ENCODE measurements around the gene SMYD1. TPM values are rescaled to one million over a fixed set of nuclear protein-coding genes. Genes with fewer than 3 reads are reported as not detected.

Gene SMYD1
- polyA plus RNA-seq, 3 donors from 2014 or later, result not detected

DNA sequence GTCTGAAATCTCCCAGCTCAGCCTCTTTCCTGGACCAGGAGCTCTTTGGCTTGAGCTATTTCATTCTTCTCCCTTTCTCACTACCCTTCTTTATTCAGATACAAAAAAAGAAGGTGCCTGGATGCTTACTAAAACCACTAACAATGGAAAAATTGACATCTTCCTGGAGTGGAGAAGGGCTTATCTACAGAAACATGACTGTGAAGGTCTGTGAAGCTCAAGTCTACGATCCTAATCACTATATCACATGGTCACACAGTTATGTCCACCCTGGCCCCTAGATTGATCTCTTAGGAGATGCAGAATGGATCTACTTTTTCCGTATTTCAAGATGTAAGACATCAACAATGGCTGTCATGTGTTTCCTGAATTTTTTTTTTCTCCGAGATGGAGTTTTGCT is 6.3 kb upstream of the SMYD1 start:
- peaks cover 2 to 7% of the 10 kb centered on the region in 2 donors for H3K4me1 Mint-ChIP-seq
- H3K27me3 Mint-ChIP-seq (ENCODE audit: low read depth in 3 of 3), result peaks cover 0 to 7% (median 0%) of the 10 kb centered on the region in 3 donors
- H3K9me3 Mint-ChIP-seq, result no peaks in the 10 kb centered on the region
- no peak overlapping the region for H3K4me3 Mint-ChIP-seq
- H3K36me3 Mint-ChIP-seq, result no peaks in the 10 kb centered on the region
- peak overlapping the region in 1 of 6 donors; percentile 32 for H3K27ac Mint-ChIP-seq
- DNase-seq, result no peak

DNA sequence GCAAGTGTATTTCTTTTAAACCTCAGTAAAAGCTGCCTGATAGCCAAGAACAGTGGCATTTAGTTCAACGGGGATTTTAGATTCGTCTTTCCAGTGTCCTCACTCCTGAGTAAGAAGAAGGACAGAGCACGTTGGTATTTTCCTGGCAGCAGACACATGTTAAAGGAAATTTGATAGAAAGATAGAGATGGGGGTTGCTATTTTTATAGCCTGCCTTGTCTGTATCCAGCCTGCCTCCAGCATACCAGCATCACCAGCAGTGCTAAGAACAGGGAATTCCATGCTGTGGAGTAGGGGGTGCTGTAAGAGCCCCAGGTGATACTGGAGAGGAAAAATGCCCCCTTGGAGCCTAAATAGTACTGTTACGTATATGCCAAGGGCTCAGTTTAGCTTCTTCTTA is 1.1 kb upstream of the SMYD1 start:
- no peak overlapping the region for H3K27ac Mint-ChIP-seq
- no peaks in the 10 kb centered on the region for H3K4me1 Mint-ChIP-seq
- H3K9me3 Mint-ChIP-seq, result peaks cover 0 to 1% (median 0%) of the 10 kb centered on the region in 6 donors
- peaks cover 0 to 7% (median 4%) of the 10 kb centered on the region in 3 donors for H3K27me3 Mint-ChIP-seq (ENCODE audit: low read depth in 3 of 3)
- H3K36me3 Mint-ChIP-seq, result no peaks in the 10 kb centered on the region
- no peak for DNase-seq
- no peak overlapping the region for H3K4me3 Mint-ChIP-seq

DNA sequence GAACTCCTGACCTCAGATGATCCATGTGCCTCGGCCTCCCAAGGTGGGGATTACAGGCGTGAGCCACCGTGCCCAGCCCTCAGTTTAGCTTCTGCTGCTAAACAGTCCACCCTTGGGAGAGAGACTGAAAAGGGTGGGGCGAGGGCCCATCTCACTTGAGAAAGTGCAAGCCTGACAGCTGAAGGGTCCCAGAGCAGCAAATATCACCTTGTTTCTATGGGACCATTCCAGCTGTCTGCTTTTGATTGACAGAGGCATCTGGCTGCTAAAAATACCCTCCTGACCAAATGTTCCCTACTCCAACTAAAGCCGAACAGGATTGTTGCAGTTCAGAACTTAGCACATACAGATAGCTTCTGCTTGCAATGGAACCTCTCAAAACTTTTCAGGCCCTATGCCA is 436 bp upstream of the SMYD1 start:
- no peak for DNase-seq
- peaks cover 0 to 1% (median 0%) of the 10 kb centered on the region in 6 donors for H3K9me3 Mint-ChIP-seq
- H3K36me3 Mint-ChIP-seq, result no peaks in the 10 kb centered on the region
- no peak overlapping the region for H3K27ac Mint-ChIP-seq
- H3K4me3 Mint-ChIP-seq, result no peak overlapping the region
- H3K4me1 Mint-ChIP-seq, result no peaks in the 10 kb centered on the region
- H3K27me3 Mint-ChIP-seq (ENCODE audit: low read depth in 3 of 3), result peaks cover 0 to 7% (median 4%) of the 10 kb centered on the region in 3 donors

GRCh38 chr2:88068044-88068443 is 419 bp downstream of the SMYD1 start:
- Mint-ChIP-seq H3K4me1 (no peaks in the 10 kb centered on the region), H3K4me3 (no peak overlapping the region), H3K36me3 (no peaks in the 10 kb centered on the region), H3K9me3 (peaks cover 0 to 1% (median 0%) of the 10 kb centered on the region in 6 donors), H3K27ac (no peak overlapping the region), H3K27me3 (ENCODE audit: low read depth in 3 of 3) (peaks cover 0 to 7% (median 2%) of the 10 kb centered on the region in 3 donors)
- DNase-seq, result no peak

- DNase-seq, result no peak
- Mint-ChIP-seq H3K4me1 (no peaks in the 10 kb centered on the region), H3K36me3 (no peaks in the 10 kb centered on the region), H3K27ac (no peak overlapping the region), H3K4me3 (no peak overlapping the region), H3K27me3 (ENCODE audit: low read depth in 3 of 3) (peaks cover 0 to 10% (median under 1%) of the 10 kb centered on the region in 3 donors), H3K9me3 (peaks cover 0 to 1% (median 0%) of the 10 kb centered on the region in 6 donors)
Measured at GRCh38 chr2:88069117-88069516, 1.5 kb downstream of the SMYD1 start.

DNA sequence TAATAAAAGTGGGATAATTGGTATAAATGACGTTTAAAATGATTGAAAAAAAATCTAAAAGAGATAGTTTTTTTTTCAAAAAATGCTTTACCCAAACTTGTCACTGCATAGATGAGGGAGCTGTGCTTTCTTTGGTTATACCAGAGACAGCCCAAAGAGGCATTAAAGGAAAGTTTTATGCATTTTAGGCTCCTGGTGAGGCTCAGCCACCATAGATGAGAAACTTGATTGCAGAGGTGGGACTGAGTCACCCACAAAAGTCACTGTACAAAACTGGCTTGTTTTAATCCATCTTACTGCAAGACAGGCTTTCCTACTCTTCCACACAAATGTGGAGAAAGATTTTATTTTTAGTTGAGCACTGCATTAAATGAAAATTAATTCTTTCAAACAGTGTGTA is 2.4 kb downstream of the SMYD1 start:
- no peak for DNase-seq
- H3K4me3 Mint-ChIP-seq, result no peak overlapping the region
- H3K36me3 Mint-ChIP-seq, result no peaks in the 10 kb centered on the region
- no peak overlapping the region for H3K27ac Mint-ChIP-seq
- no peaks in the 10 kb centered on the region for H3K4me1 Mint-ChIP-seq
- H3K27me3 Mint-ChIP-seq (ENCODE audit: low read depth in 3 of 3), result peaks cover 0 to 10% (median 0%) of the 10 kb centered on the region in 3 donors
- H3K9me3 Mint-ChIP-seq, result peaks cover 0 to 1% (median 0%) of the 10 kb centered on the region in 6 donors

DNA sequence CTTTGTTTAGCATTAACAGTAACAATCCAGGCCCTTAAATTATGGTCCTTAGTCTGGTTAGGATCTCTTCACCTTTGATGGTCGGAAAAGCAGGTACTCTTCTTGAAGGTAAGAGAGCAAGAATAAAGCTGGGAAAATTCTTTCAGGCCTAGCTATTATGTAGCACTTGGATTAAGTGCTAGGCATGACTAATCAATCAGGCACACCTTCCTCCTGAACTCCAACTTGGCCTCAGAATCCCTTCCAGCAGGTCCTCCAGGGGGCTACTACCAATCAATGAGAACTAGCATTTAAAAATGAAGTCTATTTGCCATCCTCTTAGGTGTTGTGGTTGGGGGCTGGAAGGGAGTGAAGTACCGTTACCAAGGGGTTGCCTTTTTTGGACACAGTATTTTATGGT is 3.7 kb downstream of the SMYD1 start:
- H3K4me1 Mint-ChIP-seq, result no peaks in the 10 kb centered on the region
- no peak overlapping the region for H3K4me3 Mint-ChIP-seq
- peak overlapping the region in 1 of 6 donors; percentile 11 for H3K27ac Mint-ChIP-seq
- no peaks in the 10 kb centered on the region for H3K36me3 Mint-ChIP-seq
- peaks cover 0 to 1% (median 0%) of the 10 kb centered on the region in 6 donors for H3K9me3 Mint-ChIP-seq
- H3K27me3 Mint-ChIP-seq (ENCODE audit: low read depth in 3 of 3), result peaks cover 0 to 10% (median 0%) of the 10 kb centered on the region in 3 donors
- DNase-seq, result no peak

DNA sequence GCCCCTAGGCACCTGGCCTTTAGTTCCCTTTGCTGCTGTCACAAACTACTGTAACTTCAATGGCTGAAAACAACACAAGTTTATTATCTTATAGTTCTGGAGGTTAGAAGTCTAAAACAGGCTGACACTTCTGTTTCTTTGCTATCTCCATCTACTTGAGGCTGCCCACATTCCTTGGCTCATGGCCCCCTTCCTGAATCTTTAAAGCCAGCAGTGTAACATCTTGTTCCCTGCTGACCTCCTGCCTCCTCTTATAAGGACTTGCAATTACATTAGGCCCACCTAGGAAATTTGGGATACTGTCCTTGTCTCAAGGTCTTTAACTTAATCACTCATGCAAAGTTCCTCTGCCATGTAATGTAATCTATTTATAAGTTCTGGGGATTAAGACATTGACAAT is 6.5 kb downstream of the SMYD1 start:
- Mint-ChIP-seq H3K4me1 (no peaks in the 10 kb centered on the region), H3K27me3 (ENCODE audit: low read depth in 3 of 3) (peaks cover 0 to 8% (median 0%) of the 10 kb centered on the region in 3 donors), H3K27ac (no peak overlapping the region), H3K9me3 (peaks cover 0 to 1% (median 0%) of the 10 kb centered on the region in 6 donors), H3K36me3 (no peaks in the 10 kb centered on the region), H3K4me3 (no peak overlapping the region)
- no peak for DNase-seq

GRCh38 chr2:88074854-88075292 is 7.2 kb downstream of the SMYD1 start:
- no peak overlapping the region for H3K27ac Mint-ChIP-seq
- peaks cover 0 to 1% (median 0%) of the 10 kb centered on the region in 6 donors for H3K9me3 Mint-ChIP-seq
- no peak overlapping the region for H3K4me3 Mint-ChIP-seq
- no peaks in the 10 kb centered on the region for H3K4me1 Mint-ChIP-seq
- peaks cover 0 to 6% (median under 1%) of the 10 kb centered on the region in 3 donors for H3K27me3 Mint-ChIP-seq (ENCODE audit: low read depth in 3 of 3)
- DNase-seq, result no peak
- no peaks in the 10 kb centered on the region for H3K36me3 Mint-ChIP-seq

- Mint-ChIP-seq H3K4me1 (no peaks in the 10 kb centered on the region), H3K27me3 (ENCODE audit: low read depth in 3 of 3) (peaks cover 3 to 7% (median 3%) of the 10 kb centered on the region in 3 donors), H3K27ac (no peak overlapping the region), H3K9me3 (peaks cover 0 to 1% (median 0%) of the 10 kb centered on the region in 6 donors), H3K4me3 (no peak overlapping the region), H3K36me3 (no peaks in the 10 kb centered on the region)
- DNase-seq, result no peak
Measured at GRCh38 chr2:88077080-88077479, 9.5 kb downstream of the SMYD1 start.

DNA sequence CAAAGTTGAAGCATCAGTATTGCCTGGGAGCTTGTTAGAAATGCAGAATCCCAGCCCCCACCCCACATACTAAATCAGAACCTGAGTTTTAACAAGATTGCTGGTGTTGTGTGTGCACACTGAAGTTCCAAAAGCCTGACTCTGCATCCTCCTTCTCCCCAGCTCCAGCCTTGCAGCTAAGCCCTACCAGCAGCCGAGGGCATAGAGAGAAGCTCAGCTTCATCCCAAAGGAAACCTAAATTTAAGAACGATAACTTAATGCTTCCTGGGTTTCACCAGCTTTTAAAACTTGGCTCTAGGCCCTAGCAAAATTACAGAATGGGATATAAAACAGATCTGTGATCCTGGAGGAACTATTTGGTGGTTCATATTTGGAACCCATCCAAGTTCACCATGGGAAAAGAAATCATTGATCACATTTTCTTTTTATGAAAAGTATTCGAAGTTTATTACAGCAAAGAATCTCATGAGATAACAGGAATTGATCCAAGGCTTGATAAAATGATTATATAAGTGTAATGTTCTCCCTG is 11.1 kb downstream of the SMYD1 start:
- H3K27ac Mint-ChIP-seq, result no peak overlapping the region
- no peaks in the 10 kb centered on the region for H3K36me3 Mint-ChIP-seq
- no peak for DNase-seq
- H3K4me1 Mint-ChIP-seq, result no peaks in the 10 kb centered on the region
- no peak overlapping the region for H3K4me3 Mint-ChIP-seq
- H3K27me3 Mint-ChIP-seq (ENCODE audit: low read depth in 3 of 3), result peaks cover 4 to 8% (median 5%) of the 10 kb centered on the region in 3 donors
- no peaks in the 10 kb centered on the region for H3K9me3 Mint-ChIP-seq

DNA sequence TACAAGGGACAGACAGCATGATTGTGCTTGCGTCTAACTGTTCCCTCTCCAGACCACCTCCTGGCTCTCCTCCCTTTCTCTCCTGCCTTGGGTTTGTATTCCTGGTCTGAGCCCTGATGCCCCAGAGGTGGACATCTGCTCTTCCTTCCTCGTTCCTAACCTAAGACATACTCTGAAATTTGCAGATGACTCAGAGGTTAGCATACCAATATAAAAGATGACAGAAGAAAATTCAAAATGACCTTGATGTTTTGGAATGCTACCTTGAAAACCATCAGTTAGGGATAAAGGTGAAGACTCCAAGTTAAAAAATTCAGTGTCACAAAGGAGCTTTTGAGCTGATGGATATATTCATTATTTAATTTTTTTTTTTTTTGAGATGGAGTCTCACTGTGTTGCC is 12.9 kb downstream of the SMYD1 start:
- no peak for DNase-seq
- Mint-ChIP-seq H3K9me3 (no peaks in the 10 kb centered on the region), H3K4me1 (no peaks in the 10 kb centered on the region), H3K27me3 (ENCODE audit: low read depth in 3 of 3) (peaks cover 4 to 8% (median 5%) of the 10 kb centered on the region in 3 donors), H3K27ac (no peak overlapping the region), H3K36me3 (no peaks in the 10 kb centered on the region), H3K4me3 (no peak overlapping the region)

DNA sequence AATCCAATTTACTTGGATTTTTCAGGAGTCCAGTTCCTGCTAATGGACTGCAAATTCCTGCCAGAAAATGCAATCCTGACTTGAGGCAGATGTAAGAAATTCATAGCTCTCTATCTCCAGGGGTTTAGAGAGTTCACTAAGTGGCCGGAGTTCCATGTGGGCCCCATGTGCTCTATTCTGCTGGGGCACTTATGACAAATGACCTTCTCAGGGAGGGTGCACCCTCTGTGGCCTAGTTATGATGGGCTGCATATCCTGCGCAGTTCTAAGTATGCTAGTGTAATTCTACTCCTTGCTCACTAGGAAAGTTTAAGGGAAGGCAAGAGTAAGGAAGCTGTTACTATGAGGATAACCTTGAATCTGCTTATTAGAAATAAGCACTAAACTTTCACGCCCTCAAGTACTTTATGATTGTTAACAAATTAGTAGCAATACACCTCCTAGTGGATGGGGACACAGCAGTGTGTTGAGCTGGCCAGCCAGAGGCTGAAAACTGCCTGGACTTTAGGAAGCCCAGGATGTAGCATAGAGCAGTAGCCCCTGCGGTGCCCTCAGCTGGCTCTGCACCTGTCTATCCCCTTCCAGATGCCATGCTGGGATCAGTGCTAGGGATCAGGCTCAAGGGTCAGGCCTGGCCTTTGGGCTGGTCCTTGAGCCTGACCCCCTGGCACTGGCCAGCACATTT is 14.4 kb downstream of the SMYD1 start:
- H3K4me1 Mint-ChIP-seq, result no peaks in the 10 kb centered on the region
- H3K36me3 Mint-ChIP-seq, result no peaks in the 10 kb centered on the region
- H3K9me3 Mint-ChIP-seq, result no peaks in the 10 kb centered on the region
- H3K27ac Mint-ChIP-seq, result no peak overlapping the region
- no peak overlapping the region for H3K4me3 Mint-ChIP-seq
- peaks cover 4 to 8% (median 5%) of the 10 kb centered on the region in 3 donors for H3K27me3 Mint-ChIP-seq (ENCODE audit: low read depth in 3 of 3)
- no peak for DNase-seq

DNA sequence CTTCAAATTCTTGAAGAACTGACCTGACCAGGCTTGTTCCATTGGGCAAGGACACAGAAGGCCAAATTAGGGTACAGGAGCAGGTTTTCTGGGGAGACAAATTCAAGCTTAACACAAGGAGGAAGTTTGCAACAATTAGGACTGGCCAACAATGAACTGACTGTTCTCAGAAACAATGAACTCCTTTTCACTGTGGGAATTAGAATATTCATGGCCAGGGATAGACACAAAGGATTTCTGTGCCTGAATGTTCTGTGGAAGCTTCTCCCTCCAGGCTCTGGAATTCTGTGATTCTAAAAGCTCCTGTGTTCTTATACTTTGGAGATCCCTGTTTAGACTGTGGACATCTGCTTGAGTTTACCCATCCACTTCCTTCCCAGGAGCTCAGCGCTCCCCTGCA is 15.2 kb downstream of the SMYD1 start:
- Mint-ChIP-seq H3K9me3 (no peaks in the 10 kb centered on the region), H3K36me3 (no peaks in the 10 kb centered on the region), H3K27me3 (ENCODE audit: low read depth in 3 of 3) (peaks cover 4 to 8% (median 5%) of the 10 kb centered on the region in 3 donors), H3K4me1 (no peaks in the 10 kb centered on the region), H3K27ac (no peak overlapping the region), H3K4me3 (no peak overlapping the region)
- no peak for DNase-seq
